HFFc6 (cell line): ENCODE results near the gene PLXDC1. TPM values are rescaled to one million over a fixed set of nuclear protein-coding genes. Genes with fewer than 3 reads are reported as not detected.
A peak's percentile ranks its signal among the peaks of the same experiment; 100 is the strongest.

Source experiments
- DNase-seq: peaks from one replicate; pipeline ENCODE4 v3.0.0-alpha.2; 2018
- H3K27ac Mint-ChIP-seq: 2 replicates; pipeline ENCODE4 v1.8.0; 2020; ENCODE audit warnings: mild to moderate bottlenecking, mixed read lengths
- H3K27me3 Mint-ChIP-seq: 2 replicates; pipeline ENCODE4 v1.8.0; 2021; ENCODE audit warnings: mild to moderate bottlenecking, moderate library complexity, mixed read lengths; ENCODE audit not compliant: insufficient read depth
- H3K36me3 Mint-ChIP-seq: 2 replicates; pipeline ENCODE4 v1.8.0; 2021; ENCODE audit warnings: low read depth, mixed read lengths
- H3K4me1 Mint-ChIP-seq: 2 replicates; pipeline ENCODE4 v1.8.0; 2020; ENCODE audit warnings: low read depth, mixed read lengths
- H3K4me3 Mint-ChIP-seq: 2 replicates; pipeline ENCODE4 v1.8.0; 2020; ENCODE audit warnings: mild to moderate bottlenecking, moderate library complexity, mixed read lengths
- H3K9me3 Mint-ChIP-seq: 2 replicates; pipeline ENCODE4 v1.8.0; 2020; ENCODE audit warnings: mild to moderate bottlenecking, mixed read lengths
- CTCF ChIP-seq: fragments of 200-600 bp; sonication (generic); IDR thresholded peaks from 2 replicates; pipeline ENCODE4 v1.5.0; 2021; ENCODE audit warnings: antibody characterized with exemption, mild to moderate bottlenecking
- total RNA-seq, 6 experiments: library from RNA; stranded (reverse); fragmentation: NEBNext Ultra II Directional; extraction: Animal tissue kit (Norgen Biotek cat#: 25700); gene quantifications; 2 replicates in 1 of 6; 3 replicates in 5 of 6; pipeline ENCODE4 v1.2.3, GENCODE V29; 2021

PLXDC1 gene
- total RNA-seq, 6 experiments from 2014 or later, result 0.20 to 2.2 (median 0.69) TPM

- no peak overlapping the region; the same call in 1 of the 2 replicates for H3K4me3 Mint-ChIP-seq
- H3K9me3 Mint-ChIP-seq, result no peaks in the 10 kb centered on the region; the same call in 1 of the 2 replicates
- no peaks in the 10 kb centered on the region; the same call in 1 of the 2 replicates for H3K36me3 Mint-ChIP-seq
- H3K27me3 Mint-ChIP-seq, result peaks cover 6% of the 10 kb centered on the region
- TF ChIP-seq CTCF, result no peak
- H3K4me1 Mint-ChIP-seq, result peaks cover 62% of the 10 kb centered on the region
- peak overlapping the region; percentile 94 for H3K27ac Mint-ChIP-seq
- no peak for DNase-seq
Measured at GRCh38 chr17:39139561-39139960, 11.9 kb downstream of the PLXDC1 start.

- Mint-ChIP-seq H3K36me3 (no peaks in the 10 kb centered on the region; the same call in 1 of the 2 replicates), H3K4me1 (peaks cover 59% of the 10 kb centered on the region), H3K27me3 (peaks cover 4% of the 10 kb centered on the region), H3K9me3 (no peaks in the 10 kb centered on the region; the same call in 1 of the 2 replicates), H3K27ac (peak overlapping the region; percentile 94), H3K4me3 (peak overlapping the region; percentile 71)
- peak; percentile 19; the same call in 1 of the 2 replicates for TF ChIP-seq CTCF
- DNase-seq, result peak; percentile 94
Measured at GRCh38 chr17:39139161-39139511, 12.3 kb downstream of the PLXDC1 start.

- Mint-ChIP-seq H3K4me3 (peak overlapping the region; percentile 71), H3K27ac (peak overlapping the region; percentile 94), H3K4me1 (peaks cover 54% of the 10 kb centered on the region), H3K9me3 (no peaks in the 10 kb centered on the region; the same call in 1 of the 2 replicates), H3K27me3 (peaks cover 4% of the 10 kb centered on the region), H3K36me3 (no peaks in the 10 kb centered on the region; the same call in 1 of the 2 replicates)
- no peak for TF ChIP-seq CTCF
- no peak for DNase-seq
Measured at GRCh38 chr17:39138431-39139160, 12.8 kb downstream of the PLXDC1 start.

- peaks cover 69% of the 10 kb centered on the region for H3K4me1 Mint-ChIP-seq
- H3K36me3 Mint-ChIP-seq, result no peaks in the 10 kb centered on the region
- H3K27me3 Mint-ChIP-seq, result peaks cover 2% of the 10 kb centered on the region; the same call in 1 of the 2 replicates
- H3K27ac Mint-ChIP-seq, result peak overlapping the region; percentile 48
- no peak overlapping the region for H3K4me3 Mint-ChIP-seq
- H3K9me3 Mint-ChIP-seq, result no peaks in the 10 kb centered on the region
- peak; percentile 28 for DNase-seq
- TF ChIP-seq CTCF, result no peak
Measured at GRCh38 chr17:39134878-39135277, 16.6 kb downstream of the PLXDC1 start.

GRCh38 chr17:39132192-39132610 lies 19.2 kb downstream of the PLXDC1 start:
- Mint-ChIP-seq H3K4me3 (peak overlapping the region; percentile 29), H3K4me1 (peaks cover 43% of the 10 kb centered on the region), H3K9me3 (no peaks in the 10 kb centered on the region), H3K27me3 (peaks cover 2% of the 10 kb centered on the region; the same call in 1 of the 2 replicates), H3K36me3 (no peaks in the 10 kb centered on the region), H3K27ac (peak overlapping the region; percentile 93)
- peak; percentile 88 for DNase-seq
- TF ChIP-seq CTCF, result no peak
